ENCODE data around the gene TMEM240. TPM values are rescaled to one million over a fixed set of nuclear protein-coding genes. Genes with fewer than 3 reads are reported as not detected.

TMEM240 gene
- total and polyA plus RNA-seq, 2 of the 8 experiments (the other 6 are each of a cell fraction or from before 2014, with no cell fraction given), result 3.6 to 5.7 TPM

GRCh38 chr1:1583347-1584010 is 43.1 kb upstream of the TMEM240 start:
- FAIRE-seq, result no peak
- Histone ChIP-seq H3K18ac (ENCODE audit: extremely low read depth, low read length) (no peak overlapping the region), H2BK120ac (replicated peaks; ENCODE audit: low read depth, low read length) (no peak overlapping the region), H2AK5ac (ENCODE audit: low read depth, low read length) (no peak overlapping the region), H2BK5ac (ENCODE audit: low read depth, low read length) (no peak overlapping the region), H3K4me3 (ENCODE audit: extremely low read depth in 1 of 4, insufficient read depth in 2 of 4, low read depth in 3 of 4, low read length in 4 of 4) (no peak overlapping the region), H4K20me1 (replicated peaks in 1 of 2; ENCODE audit: control insufficient read depth in 1 of 2, insufficient read depth in 2 of 2, low read length in 2 of 2) (no peaks in the 10 kb centered on the region), H4K5ac (ENCODE audit: insufficient read length, low read depth, low read length) (no peak overlapping the region), H3K27me3 (replicated peaks in 1 of 4; ENCODE audit: control insufficient read depth in 3 of 4, extremely low read depth in 1 of 4, insufficient read depth in 3 of 4, low read length in 3 of 4) (no peaks in the 10 kb centered on the region; a peak in 1 of 7 replicates), H4K91ac (replicated peaks; ENCODE audit: insufficient read length, low read length) (no peak overlapping the region), H2BK20ac (ENCODE audit: low read length) (no peak overlapping the region), H3K36me3 (ENCODE audit: control insufficient read depth in 2 of 4, insufficient read depth in 4 of 4, low read length in 3 of 4) (no peaks in the 10 kb centered on the region), H2AFZ (ENCODE audit: low read length) (no peak overlapping the region), H3K27ac (ENCODE audit: low read depth, low read length) (no peak overlapping the region), H3K23me2 (ENCODE audit: low read depth, low read length) (no peaks in the 10 kb centered on the region), H3K14ac (ENCODE audit: insufficient read length) (no peak overlapping the region), H3K79me1 (ENCODE audit: low read depth, low read length) (no peaks in the 10 kb centered on the region), H4K8ac (ENCODE audit: extremely low read depth, insufficient read depth, low read length) (0 out of 2 replicates have a peak overlapping the region, but pooled peaks have one; percentile 25), H3K9ac (replicated peaks in 1 of 4; ENCODE audit: extremely low read depth in 1 of 4, low read depth in 3 of 4, low read length in 3 of 4) (no peak overlapping the region), H3K4ac (replicated peaks; ENCODE audit: insufficient read length, low read depth, low read length) (no peak overlapping the region), H3K56ac (replicated peaks; ENCODE audit: insufficient read length, low read depth, low read length) (no peak overlapping the region), H3K4me1 (replicated peaks in 1 of 4; ENCODE audit: control insufficient read depth in 3 of 4, insufficient read depth in 4 of 4, low read length in 3 of 4) (no peaks in the 10 kb centered on the region), H3K23ac (ENCODE audit: insufficient read length) (no peak overlapping the region), H3K4me2 (ENCODE audit: insufficient read depth in 1 of 2, low read depth in 2 of 2, low read length in 2 of 2) (no peak overlapping the region), H2BK12ac (ENCODE audit: low read depth, low read length) (0 out of 2 replicates have a peak overlapping the region, but pooled peaks have one; percentile 17), H3K79me2 (ENCODE audit: control insufficient read depth in 1 of 2, insufficient read depth in 2 of 2, low read length in 2 of 2) (no peaks in the 10 kb centered on the region), H3K9me3 (ENCODE audit: insufficient read depth in 2 of 2, low read depth in 1 of 2, low read length in 1 of 2) (no peaks in the 10 kb centered on the region), H2BK15ac (ENCODE audit: low read length) (no peak overlapping the region)
- POLR2A ChIA-PET (ENCODE audit: partially characterized antibody), result interaction anchor here (1.3 kb wide), 1 partner anchor 15 kb away, joined by 3 read pairs; no protein-coding TSS in a partner anchor
- WGBS, 2 experiments (ENCODE audit: extremely low coverage in 1 of 2, insufficient coverage in 1 of 2, insufficient read length in 1 of 2, insufficient replicate concordance in 2 of 2, low coverage in 1 of 2, low lambda C conversion rate in 2 of 2, missing lambda C conversion rate in 1 of 2), result 84% methylated on average over 22 of the region's 23 CpGs; no CpG with 5 or more reads in 1 of the 2 experiments
- DNase-seq (ENCODE audit: low read depth in 1 of 2, low spot score in 2 of 2), result no peak
- CTCF ChIA-PET (ENCODE audit: partially characterized antibody), result interaction anchor here (0.7 to 1.6 kb wide), 4 partner anchors 14 to 36 kb away, joined by 3 to 5 read pairs (median 4); no protein-coding TSS in a partner anchor
- no peak for TF ChIP-seq ATF3 (IDR thresholded peaks at IDR 0.05; ENCODE audit: insufficient read depth, low read depth, low read length)
- no peak for TF ChIP-seq KDM5A (IDR thresholded peaks at IDR 0.05; ENCODE audit: low read length)
- no peak for TF ChIP-seq ZNF274 (IDR thresholded peaks at IDR 0.05; ENCODE audit: borderline replicate concordance, extremely low read depth, low read length)
- TF ChIP-seq EP300 (IDR thresholded peaks at IDR 0.05; ENCODE audit: borderline replicate concordance in 1 of 2, low read depth in 2 of 2, low read length in 2 of 2), result no peak
- no peak for TF ChIP-seq POLR2A (IDR thresholded peaks at IDR 0.05; ENCODE audit: control extremely low read depth in 1 of 2, low read depth in 2 of 2, low read length in 2 of 2)
- TF ChIP-seq RBBP5 (IDR thresholded peaks at IDR 0.05; ENCODE audit: borderline replicate concordance, low read depth, low read length), result no peak
- TF ChIP-seq FOSL1 (IDR thresholded peaks at IDR 0.05; ENCODE audit: insufficient read depth, low read depth, low read length), result no peak
- no peak for TF ChIP-seq ASH2L (IDR thresholded peaks at IDR 0.05; ENCODE audit: low read length)
- TF ChIP-seq TAF1 (IDR thresholded peaks at IDR 0.05; ENCODE audit: low read depth, low read length), result no peak
- TF ChIP-seq EZH2 (IDR thresholded peaks at IDR 0.05; ENCODE audit: low read depth, low read length, severe bottlenecking), result no peak
- no peak for TF ChIP-seq JUN (IDR thresholded peaks at IDR 0.05; ENCODE audit: low read depth, low read length)
